NCI-H1092 (cell line): ENCODE data around the gene GPR15.

Experiments used
- DNase-seq: peaks from one replicate; lab custom pipeline; 2025; lab: John Stamatoyannopoulos, UW

GPR15 gene

GRCh38 chr3:98530676-98531075 is 1.1 kb upstream of the GPR15 start:
- DNase-seq: no peak

- no peak for DNase-seq
Observed at GRCh38 chr3:98532275-98532637, 478 bp downstream of the GPR15 start.

DNA sequence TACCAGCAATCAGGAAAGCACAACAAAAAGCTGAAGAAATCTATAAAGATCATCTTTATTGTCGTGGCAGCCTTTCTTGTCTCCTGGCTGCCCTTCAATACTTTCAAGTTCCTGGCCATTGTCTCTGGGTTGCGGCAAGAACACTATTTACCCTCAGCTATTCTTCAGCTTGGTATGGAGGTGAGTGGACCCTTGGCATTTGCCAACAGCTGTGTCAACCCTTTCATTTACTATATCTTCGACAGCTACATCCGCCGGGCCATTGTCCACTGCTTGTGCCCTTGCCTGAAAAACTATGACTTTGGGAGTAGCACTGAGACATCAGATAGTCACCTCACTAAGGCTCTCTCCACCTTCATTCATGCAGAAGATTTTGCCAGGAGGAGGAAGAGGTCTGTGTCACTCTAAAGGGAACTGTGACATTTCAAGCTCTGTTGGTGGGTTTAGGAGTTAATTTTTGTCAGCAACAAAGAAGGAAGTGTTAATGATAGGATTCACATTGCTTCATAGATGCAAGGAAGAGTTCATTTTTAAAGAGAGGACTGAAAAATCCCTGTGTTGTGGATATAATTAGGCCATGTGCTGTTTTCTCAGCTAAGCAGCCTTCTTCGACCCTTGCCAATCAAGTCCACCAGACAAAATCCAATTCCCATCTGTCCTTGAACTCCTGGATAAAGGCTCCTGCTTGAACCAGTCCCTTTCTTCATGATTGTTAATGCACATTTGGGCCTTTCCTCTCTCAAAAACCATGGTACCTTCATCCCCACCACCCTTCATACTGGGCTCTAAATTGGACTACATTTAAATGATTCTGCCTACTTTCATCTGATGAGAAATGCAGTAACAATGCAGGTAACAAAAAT is 1.2 kb downstream of the GPR15 start:
- no peak for DNase-seq

GRCh38 chr3:98534168-98534567 is 2.4 kb downstream of the GPR15 start:
- DNase-seq: no peak

DNA sequence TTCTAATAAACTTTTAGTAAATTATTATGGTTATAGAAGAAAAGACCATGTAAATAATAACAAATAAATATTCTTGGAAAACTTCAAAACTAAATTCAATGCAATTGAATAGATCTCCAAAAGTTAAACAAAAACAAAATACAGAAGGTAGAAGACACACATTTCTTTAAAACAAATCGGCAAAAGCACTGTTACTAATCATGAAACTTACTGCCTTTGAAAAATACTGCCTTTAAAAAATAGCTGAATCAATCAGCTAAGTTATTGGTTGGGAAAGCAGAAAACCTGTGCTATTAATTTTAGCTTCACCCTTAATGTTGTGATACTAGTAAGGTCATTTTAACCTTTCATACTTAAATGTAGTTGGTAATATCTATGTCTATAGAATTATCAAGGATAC is 3.0 kb downstream of the GPR15 start:
- no peak for DNase-seq

DNA sequence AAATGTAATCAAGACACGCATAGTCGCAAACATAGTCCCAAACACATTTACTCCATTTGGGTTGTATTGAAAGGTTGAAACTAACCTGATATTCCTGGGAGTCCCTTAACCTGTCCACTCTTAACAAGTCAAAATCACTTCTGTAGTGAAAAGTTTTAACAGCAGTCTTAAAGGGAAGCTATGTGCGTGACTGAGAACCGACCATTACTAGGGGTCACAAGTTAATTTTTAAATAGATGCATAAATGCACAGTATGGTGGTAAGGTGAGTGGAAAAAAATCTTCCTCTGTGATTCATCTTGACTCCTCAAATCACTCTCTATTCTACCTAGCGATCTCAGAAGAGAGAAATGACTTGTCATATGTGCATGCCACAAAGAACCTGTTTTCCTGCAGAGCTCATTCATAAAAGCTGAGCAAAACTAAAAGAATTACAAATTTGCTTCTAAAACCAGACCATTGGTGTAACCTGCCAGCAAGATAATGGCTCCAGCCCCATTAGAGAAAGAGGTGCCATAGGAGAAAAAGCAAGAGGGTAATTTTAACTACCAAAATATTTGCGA is 4.8 kb downstream of the GPR15 start:
- no peak for DNase-seq

GRCh38 chr3:98540346-98540745 is 8.6 kb downstream of the GPR15 start:
- no peak for DNase-seq

DNA sequence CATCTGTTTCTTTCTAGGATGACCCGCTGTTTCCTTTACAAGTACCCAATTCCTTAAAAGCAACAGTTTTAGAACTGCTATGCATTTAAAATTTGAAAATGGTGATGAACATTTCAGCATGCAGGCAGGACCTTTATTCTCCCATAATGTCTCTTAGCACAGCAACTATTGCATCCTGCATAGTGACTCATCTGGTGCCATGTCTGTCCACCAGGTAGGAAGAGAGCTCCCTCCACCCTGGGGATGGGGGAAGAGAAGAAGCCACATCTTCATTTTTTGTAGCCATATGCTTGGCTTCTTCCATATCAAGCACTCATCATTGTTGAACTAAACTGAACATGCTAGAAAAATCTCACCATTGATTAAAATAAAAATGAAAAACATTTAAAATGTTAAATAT is 9.9 kb downstream of the GPR15 start:
- DNase-seq: no peak

DNA sequence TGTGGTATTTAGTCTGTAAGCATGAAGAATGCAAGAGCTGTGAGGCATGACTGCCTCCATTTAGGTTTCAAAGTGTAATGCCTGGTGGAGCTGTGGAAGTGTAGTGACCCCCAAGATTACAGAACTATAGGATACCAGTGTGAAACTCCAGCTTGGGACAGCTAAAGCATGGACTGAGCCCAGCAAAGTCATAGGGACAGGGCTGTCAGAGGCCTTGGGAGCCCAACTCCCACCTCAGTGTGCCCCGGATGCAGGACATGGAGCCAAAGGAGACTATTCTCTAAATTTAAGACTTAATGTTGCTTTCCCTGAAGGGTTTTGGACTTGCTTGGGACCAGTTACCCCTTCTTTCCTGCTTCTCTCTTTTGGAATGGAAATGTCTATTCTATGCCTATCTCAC is 10.8 kb downstream of the GPR15 start:
- no peak for DNase-seq

DNA sequence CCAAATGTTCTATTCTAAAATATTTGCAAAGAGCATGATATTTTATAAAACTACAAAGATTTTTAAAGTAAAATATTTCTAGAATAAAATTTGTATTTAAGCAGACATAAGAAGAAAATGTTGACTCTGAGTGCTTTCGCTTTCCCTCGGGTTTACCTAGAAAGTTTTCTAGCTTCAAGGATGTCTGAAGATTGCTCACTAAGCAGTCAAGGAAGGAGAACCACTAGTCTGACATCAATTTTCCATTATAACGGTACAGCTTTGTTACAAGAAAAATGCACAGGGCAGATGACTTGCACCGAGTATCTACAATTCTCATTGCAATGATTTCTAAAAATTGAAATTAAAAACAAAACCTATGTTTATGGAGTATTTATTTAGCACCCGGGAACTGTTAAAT is 14.2 kb downstream of the GPR15 start:
- DNase-seq: no peak

- DNase-seq: no peak
Observed at GRCh38 chr3:98548544-98548943, 16.8 kb downstream of the GPR15 start.

DNA sequence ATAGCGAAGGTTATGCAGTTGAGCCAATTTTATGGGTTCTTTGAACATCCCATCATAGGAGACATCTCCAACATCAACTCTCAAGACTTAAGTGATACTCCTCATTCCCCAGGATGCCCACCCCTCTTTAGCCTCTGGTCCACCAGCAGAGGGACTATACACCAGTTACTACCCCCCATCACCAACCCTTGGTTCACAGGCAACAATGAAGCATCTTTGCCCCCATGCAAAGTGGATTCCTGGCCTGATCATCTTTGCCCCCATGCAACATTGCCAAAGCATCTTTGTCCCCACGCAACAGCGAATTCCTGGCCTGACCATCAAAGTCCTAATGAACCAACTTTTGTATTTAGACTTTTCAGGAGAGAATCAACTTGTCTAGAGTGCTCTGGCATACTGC is 19.1 kb downstream of the GPR15 start:
- no peak for DNase-seq

DNA sequence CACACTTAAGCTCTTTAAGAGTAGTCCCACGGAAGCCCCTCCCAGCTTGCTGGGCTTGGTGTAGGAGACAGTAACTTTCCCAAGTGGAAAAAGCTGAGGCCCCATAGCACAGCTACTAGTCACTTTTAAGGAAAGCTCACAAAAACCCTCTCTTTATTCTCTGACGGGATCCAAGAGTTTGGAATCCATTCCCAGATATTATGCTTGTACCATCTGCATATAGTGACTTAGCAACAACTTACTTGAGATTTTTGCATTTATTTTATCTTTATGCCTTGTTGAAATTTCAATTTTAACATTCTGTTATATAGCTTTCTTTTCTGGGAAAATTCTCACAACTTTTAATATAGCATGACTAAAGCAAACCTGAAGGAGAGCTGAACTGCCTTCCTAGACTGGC is 19.5 kb downstream of the GPR15 start:
- no peak for DNase-seq

- no peak for DNase-seq
Observed at GRCh38 chr3:98551754-98552153, 20.0 kb downstream of the GPR15 start.

DNA sequence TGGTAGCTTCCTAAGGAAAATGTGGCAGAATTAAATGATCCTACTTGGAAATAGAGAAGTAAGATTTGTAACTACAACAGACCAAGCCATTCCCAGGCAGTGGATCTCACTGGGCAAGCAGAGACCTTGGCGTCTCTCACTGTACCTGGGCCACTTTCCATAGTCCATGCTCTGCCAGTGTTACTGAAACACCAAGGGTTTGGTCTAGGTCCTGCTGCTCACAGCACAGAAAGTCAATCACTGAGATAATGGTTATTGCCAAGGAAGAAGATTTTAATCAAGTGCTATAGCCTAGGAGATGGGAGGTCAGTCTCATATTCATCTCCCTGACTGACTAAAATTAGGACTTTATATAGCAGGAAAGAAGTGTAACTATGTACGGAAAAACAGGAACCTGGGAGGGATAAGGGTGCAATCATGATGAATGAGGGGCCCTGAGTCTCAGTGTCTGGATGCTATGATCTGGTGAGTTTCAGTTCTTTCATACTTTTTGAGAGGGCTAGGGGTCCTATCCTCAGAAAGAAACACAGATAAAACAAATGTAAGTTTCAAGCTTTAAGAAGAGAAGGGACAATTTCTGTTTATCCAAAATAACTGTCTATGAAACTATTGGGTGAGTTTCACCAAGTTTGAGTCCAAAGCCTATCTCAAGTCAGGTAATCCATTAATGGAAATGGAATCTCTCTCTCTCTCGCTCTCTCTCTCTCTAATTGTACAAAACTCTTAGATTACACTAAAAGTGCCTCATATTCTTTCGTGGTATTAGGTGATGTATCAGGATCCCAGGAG is 20.6 kb downstream of the GPR15 start:
- no peak for DNase-seq

DNA sequence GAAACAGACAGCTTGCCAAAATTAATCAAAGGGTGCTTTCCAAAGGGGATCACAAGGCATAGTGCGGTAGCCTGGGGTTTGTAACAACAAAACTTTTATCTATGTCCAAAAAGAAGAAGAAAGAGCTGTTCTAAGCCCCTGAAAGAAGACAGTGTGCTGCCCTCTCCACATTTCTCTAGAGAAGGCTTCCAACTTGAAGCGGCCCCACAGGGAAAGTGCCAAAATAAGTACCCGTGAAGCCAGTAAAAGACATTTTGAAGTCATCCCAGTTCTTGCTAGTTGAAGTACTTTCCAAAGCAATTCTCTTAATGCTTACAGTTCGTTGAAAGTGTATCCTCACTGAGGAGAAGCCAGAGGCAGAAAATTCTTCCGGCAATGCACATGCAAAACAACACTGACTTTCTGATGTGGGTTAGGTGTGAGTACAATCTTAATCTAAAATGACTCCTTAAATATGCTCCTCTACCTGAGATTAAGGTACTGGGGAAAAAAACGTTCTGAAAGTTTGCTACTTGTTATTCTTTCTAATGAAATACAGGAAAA is 21.3 kb downstream of the GPR15 start:
- no peak for DNase-seq

DNA sequence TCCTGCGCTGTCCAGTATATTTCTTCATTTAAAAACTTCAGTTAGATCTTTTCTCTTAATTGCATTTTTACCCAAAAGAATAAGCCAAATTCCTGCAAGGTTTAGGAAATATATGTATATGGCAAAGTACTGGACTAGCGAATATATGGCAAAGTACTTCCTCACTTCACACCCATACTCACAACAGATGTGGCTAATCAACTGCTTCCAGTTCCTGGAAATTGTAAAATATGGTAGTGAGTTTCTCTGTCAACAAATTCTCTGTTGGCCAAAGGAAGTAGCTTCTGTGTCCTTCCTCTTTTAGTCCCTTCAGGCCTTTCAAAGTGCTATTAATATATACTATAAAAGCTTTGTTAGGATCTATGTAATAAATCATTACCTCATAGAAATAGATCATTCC is 22.0 kb downstream of the GPR15 start:
- no peak for DNase-seq

DNA sequence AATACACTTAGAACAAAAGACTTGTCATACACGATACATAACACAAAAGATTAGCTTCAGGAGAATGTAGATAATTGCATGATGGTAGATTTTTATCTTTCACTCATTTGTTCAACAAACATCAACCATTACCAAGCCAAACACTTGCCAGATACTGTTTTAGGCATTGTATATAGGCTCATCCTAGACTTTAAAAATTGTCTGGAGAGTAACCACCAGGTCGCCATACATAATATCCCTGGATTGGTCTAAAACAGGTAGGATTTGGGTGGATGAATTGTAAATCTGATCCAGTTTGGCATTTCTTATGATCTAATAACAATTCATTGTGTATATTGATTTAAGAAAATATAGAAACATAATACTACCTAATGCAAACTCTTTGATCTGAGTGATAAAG is 22.8 kb downstream of the GPR15 start:
- no peak for DNase-seq

DNA sequence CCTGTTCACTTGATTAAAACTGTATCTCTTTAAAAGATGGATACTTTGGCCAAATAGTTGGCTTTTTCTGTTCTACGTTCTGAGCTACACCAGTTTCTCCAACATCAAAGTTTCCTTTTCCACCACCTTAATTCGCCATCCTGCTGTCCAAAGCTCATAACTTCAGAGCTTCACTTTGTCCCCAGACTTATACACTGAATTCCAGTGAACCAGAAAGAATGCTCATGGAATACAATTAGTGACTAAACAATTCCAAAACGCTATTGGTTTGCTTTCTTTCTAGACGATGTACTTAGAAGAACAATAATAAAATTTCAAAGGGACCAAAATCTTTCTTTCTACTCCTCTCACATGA is 23.2 kb downstream of the GPR15 start:
- DNase-seq: no peak

GRCh38 chr3:98556164-98557130 is 24.7 kb downstream of the GPR15 start:
- DNase-seq: no peak

GRCh38 chr3:98557324-98558010 is 25.7 kb downstream of the GPR15 start:
- no peak for DNase-seq
